ENCODE results near the gene ZNF441. TPM values are rescaled to one million over a fixed set of nuclear protein-coding genes. Genes with fewer than 3 reads are reported as not detected.

Gene ZNF441
- polyA plus RNA-seq, 1 donor from 2014 or later: 138 TPM

DNA sequence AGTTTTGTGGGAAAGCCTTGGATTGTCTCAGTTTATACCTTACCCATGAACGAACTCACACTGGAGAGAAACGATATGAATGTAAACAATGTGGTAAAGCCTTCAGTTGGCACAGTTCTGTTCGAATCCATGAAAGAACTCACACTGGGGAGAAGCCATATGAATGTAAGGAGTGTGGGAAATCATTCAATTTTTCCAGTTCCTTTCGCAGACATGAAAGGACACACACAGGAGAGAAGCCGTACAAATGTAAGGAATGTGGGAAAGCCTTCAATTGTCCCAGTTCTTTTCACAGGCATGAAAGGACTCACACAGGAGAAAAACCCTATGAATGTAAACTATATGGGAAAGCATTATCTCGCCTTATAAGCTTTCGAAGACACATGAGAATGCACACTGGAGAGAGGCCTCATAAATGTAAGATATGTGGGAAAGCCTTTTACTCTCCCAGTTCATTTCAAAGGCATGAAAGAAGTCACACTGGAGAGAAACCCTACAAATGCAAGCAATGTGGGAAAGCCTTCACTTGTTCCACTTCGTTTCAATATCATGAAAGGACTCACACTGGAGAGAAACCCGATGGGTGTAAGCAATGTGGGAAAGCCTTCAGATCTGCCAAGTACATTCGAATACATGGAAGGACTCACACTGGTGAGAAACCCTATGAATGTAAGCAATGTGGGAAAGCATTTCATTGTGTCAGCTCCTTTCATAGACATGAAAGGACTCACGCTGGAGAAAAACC lies 39.7 kb downstream of the ZNF441 start:
- Histone ChIP-seq H4K20me1 (ENCODE audit: insufficient read depth) (no peaks in the 10 kb centered on the region), H3K4me3 (ENCODE audit: low read length) (no peak overlapping the region)

DNA sequence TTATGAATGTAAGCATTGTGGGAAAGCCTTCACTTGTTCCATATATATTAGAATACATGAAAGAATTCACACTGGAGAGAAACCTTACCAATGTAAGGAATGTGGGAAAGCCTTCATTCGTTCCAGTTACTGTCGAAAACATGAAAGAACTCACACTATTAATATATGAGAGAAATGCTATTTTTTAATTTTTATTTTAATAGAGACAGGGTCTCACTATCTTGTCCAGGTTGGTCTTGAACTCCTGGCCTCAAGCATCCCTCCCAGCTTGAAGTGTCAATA lies 40.2 kb downstream of the ZNF441 start:
- Histone ChIP-seq H3K4me2 (ENCODE audit: low read length) (no peak overlapping the region), H3K9me2 (ENCODE audit: insufficient read depth, low read length) (no peaks in the 10 kb centered on the region), H4K20me1 (ENCODE audit: insufficient read depth) (no peaks in the 10 kb centered on the region), H3K79me2 (replicated peaks; ENCODE audit: insufficient read depth, low read length) (peaks cover 12% of the 10 kb centered on the region), H3K9ac (ENCODE audit: low read length) (no peak overlapping the region), H3K27ac (ENCODE audit: low read length) (no peak overlapping the region), H3K36me3 (ENCODE audit: insufficient read depth, low read length) (peaks cover 30% of the 10 kb centered on the region), H3K27me3 (ENCODE audit: insufficient read depth, low read depth, low read length) (no peaks in the 10 kb centered on the region), H3F3A (ENCODE audit: insufficient read depth, low read length, poor library complexity, severe bottlenecking) (no peaks in the 10 kb centered on the region), H2AFZ (ENCODE audit: low read depth, low read length) (no peak overlapping the region), H3K9me3 (ENCODE audit: low read length) (peaks cover 29% of the 10 kb centered on the region), H3K4me3 (ENCODE audit: low read length) (no peak overlapping the region)
- TF ChIP-seq RAD21 (conservative IDR thresholded peaks at IDR 0.05) (no peak), EP300 (conservative IDR thresholded peaks at IDR 0.05; ENCODE audit: poor library complexity, severe bottlenecking) (no peak), TAF1 (IDR thresholded peaks at IDR 0.05; ENCODE audit: low read depth) (no peak), POLR2AphosphoS5 (IDR thresholded peaks at IDR 0.05) (no peak), REST (IDR thresholded peaks at IDR 0.05; ENCODE audit: borderline replicate concordance) (no peak), SMC3 (conservative IDR thresholded peaks at IDR 0.05; ENCODE audit: poor library complexity) (no peak), MXI1 (conservative IDR thresholded peaks at IDR 0.05; ENCODE audit: poor library complexity, severe bottlenecking) (no peak)

More for the DNA sequence above, 39.7 kb downstream of the ZNF441 start:
- Histone ChIP-seq H2AFZ (ENCODE audit: low read depth, low read length) (no peak overlapping the region), H3K9me2 (ENCODE audit: insufficient read depth, low read length) (no peaks in the 10 kb centered on the region), H3K4me2 (ENCODE audit: low read length) (no peak overlapping the region), H3K9ac (ENCODE audit: low read length) (no peak overlapping the region), H3K79me2 (replicated peaks; ENCODE audit: insufficient read depth, low read length) (peaks cover 17% of the 10 kb centered on the region), H3K27me3 (ENCODE audit: insufficient read depth, low read depth, low read length) (no peaks in the 10 kb centered on the region), H3F3A (ENCODE audit: insufficient read depth, low read length, poor library complexity, severe bottlenecking) (no peaks in the 10 kb centered on the region), H3K9me3 (ENCODE audit: low read length) (peaks cover 29% of the 10 kb centered on the region), H3K27ac (ENCODE audit: low read length) (no peak overlapping the region), H3K36me3 (ENCODE audit: insufficient read depth, low read length) (peaks cover 30% of the 10 kb centered on the region)
- no peak for TF ChIP-seq EZH2 (IDR thresholded peaks at IDR 0.05; ENCODE audit: borderline replicate concordance, insufficient read depth, low read length, poor library complexity, severe bottlenecking)
- TF ChIP-seq POLR2AphosphoS5 (IDR thresholded peaks at IDR 0.05): no peak
- TF ChIP-seq CTCF (IDR thresholded peaks at IDR 0.05; ENCODE audit: poor library complexity, severe bottlenecking): no peak
- TF ChIP-seq MXI1 (conservative IDR thresholded peaks at IDR 0.05; ENCODE audit: poor library complexity, severe bottlenecking): no peak
- TF ChIP-seq TAF1 (IDR thresholded peaks at IDR 0.05; ENCODE audit: low read depth): no peak
- TF ChIP-seq EP300 (conservative IDR thresholded peaks at IDR 0.05; ENCODE audit: poor library complexity, severe bottlenecking): no peak
- no peak for TF ChIP-seq RAD21 (conservative IDR thresholded peaks at IDR 0.05)
- TF ChIP-seq SMC3 (conservative IDR thresholded peaks at IDR 0.05; ENCODE audit: poor library complexity): no peak
- TF ChIP-seq REST (IDR thresholded peaks at IDR 0.05; ENCODE audit: borderline replicate concordance): no peak
